ENCODE measurements around the gene EMC10.

DNA sequence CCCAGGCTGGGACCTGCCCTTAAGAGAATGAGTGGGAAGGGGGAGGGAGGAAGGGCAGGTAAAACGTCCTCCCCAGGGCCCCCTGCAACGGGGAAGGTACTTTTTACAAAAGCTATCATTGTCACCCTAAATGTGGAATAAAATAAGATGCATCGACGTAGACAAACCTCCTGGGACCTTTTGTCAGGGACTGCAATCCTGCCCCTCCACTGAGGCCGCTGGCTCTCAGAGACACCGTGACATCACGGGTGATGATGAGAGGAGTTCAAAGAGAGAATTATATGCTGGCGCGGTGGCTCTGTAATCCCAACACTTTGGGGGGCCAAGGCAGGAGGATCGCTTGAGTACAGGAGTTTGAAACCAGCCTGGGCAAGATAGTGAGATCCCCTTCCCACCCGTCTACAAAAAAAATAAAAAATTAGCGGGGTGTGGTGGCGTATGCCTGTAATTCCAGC lies 45.4 kb upstream of the EMC10 start:
- TF ChIP-seq, protein P1, sequence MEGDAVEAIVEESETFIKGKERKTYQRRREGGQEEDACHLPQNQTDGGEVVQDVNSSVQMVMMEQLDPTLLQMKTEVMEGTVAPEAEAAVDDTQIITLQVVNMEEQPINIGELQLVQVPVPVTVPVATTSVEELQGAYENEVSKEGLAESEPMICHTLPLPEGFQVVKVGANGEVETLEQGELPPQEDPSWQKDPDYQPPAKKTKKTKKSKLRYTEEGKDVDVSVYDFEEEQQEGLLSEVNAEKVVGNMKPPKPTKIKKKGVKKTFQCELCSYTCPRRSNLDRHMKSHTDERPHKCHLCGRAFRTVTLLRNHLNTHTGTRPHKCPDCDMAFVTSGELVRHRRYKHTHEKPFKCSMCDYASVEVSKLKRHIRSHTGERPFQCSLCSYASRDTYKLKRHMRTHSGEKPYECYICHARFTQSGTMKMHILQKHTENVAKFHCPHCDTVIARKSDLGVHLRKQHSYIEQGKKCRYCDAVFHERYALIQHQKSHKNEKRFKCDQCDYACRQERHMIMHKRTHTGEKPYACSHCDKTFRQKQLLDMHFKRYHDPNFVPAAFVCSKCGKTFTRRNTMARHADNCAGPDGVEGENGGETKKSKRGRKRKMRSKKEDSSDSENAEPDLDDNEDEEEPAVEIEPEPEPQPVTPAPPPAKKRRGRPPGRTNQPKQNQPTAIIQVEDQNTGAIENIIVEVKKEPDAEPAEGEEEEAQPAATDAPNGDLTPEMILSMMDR (IDR thresholded peaks at IDR 0.05; ENCODE audit: insufficient read depth, low read length): no peak
- TF ChIP-seq POLR2AphosphoS5 (IDR thresholded peaks at IDR 0.05; ENCODE audit: low read depth): no peak

Measured in HL-60 (cell line).